CD14-positive monocyte (primary cell): ENCODE data around the gene BTAF1. TPM values are rescaled to one million over a fixed set of nuclear protein-coding genes. Genes with fewer than 3 reads are reported as not detected.
"Not testable (repeated sequence)": the region's sequence is repeated elsewhere in the genome, so short reads cannot be mapped to it uniquely, and the experiment has no call there.

Experiments
- DNase-seq, 3 donors: peaks; one replicate each; pipeline ENCODE4 v3.0.0-alpha.2; 2011 to 2022
- H2AFZ ChIP-seq: 2 replicates; pipeline ENCODE4 v1.6.0; 2012; ENCODE audit warnings: mild to moderate bottlenecking, low read depth, low read length, inconsistent platforms; ENCODE audit not compliant: insufficient read depth, poor library complexity, severe bottlenecking
- H3K27ac ChIP-seq, 2 donors: 1 replicate in 1 of 2; 2 replicates in 1 of 2; pipeline ENCODE4 v1.5.1; 2012 to 2013; ENCODE audit warnings: low read length in 2 of 2, control low read depth in 1 of 2, inconsistent platforms in 1 of 2, low read depth in 1 of 2, mild to moderate bottlenecking in 1 of 2
- H3K27me3 ChIP-seq, 2 donors: one replicate each; pipeline versions ENCODE4 v1.6.0 to v1.6.1; 2011 to 2013; ENCODE audit warnings: low read length in 2 of 2; ENCODE audit not compliant: control insufficient read depth in 2 of 2, insufficient read depth in 2 of 2
- H3K36me3 ChIP-seq, 2 donors: replicated peaks in 1 of 2; 1 replicate in 1 of 2; 2 replicates in 1 of 2; pipeline versions ENCODE4 v1.5.1 to v1.6.1; 2012 to 2013; ENCODE audit warnings: low read length in 2 of 2, control low read depth in 1 of 2, inconsistent platforms in 1 of 2, mild to moderate bottlenecking in 1 of 2; ENCODE audit not compliant: insufficient read depth in 2 of 2, control insufficient read depth in 1 of 2
- H3K4me1 ChIP-seq, 2 donors: 1 replicate in 1 of 2; 2 replicates in 1 of 2; pipeline versions ENCODE4 v1.5.1 to v1.6.1; 2012 to 2013; ENCODE audit warnings: low read length in 2 of 2, control low read depth in 1 of 2, inconsistent platforms in 1 of 2, mild to moderate bottlenecking in 1 of 2, moderate library complexity in 1 of 2; ENCODE audit not compliant: insufficient read depth in 2 of 2, control insufficient read depth in 1 of 2
- H3K4me2 ChIP-seq: replicated peaks from 2 replicates; pipeline ENCODE3; 2012; ENCODE audit warnings: low read length, moderate library complexity, mild to moderate bottlenecking; ENCODE audit not compliant: poor library complexity, severe bottlenecking; ENCODE audit errors: extremely low read depth
- H3K4me3 ChIP-seq, 3 experiments: fragments of 200-600 bp in 1 of 3; sonication (generic) in 1 of 3; replicated peaks in 1 of 3; 1 replicate in 2 of 3; 2 replicates in 1 of 3; pipeline ENCODE4 v1.5.1; 2011 to 2013; ENCODE audit warnings: low read length in 3 of 3, mild to moderate bottlenecking in 3 of 3, control low read depth in 2 of 3, low read depth in 2 of 3, inconsistent platforms in 1 of 3, moderate library complexity in 1 of 3
- H3K79me2 ChIP-seq: 2 replicates; pipeline ENCODE4 v1.6.0; 2012; ENCODE audit warnings: mild to moderate bottlenecking, control low read depth, inconsistent platforms, low read length, moderate library complexity; ENCODE audit not compliant: insufficient read depth
- H3K9ac ChIP-seq: 2 replicates; pipeline ENCODE4 v1.6.0; 2017; ENCODE audit warnings: low read length, mild to moderate bottlenecking; ENCODE audit not compliant: insufficient read depth, poor library complexity, severe bottlenecking
- H3K9me3 ChIP-seq, 2 donors: replicated peaks in 1 of 2; 1 replicate in 1 of 2; 2 replicates in 1 of 2; pipeline versions ENCODE4 v1.5.1 to v1.6.1; 2012 to 2013; ENCODE audit warnings: low read length in 2 of 2, control low read depth in 1 of 2; ENCODE audit not compliant: control insufficient read depth in 1 of 2, insufficient read depth in 1 of 2
- H4K20me1 ChIP-seq: 2 replicates; pipeline ENCODE4 v1.6.0; 2012; ENCODE audit warnings: mild to moderate bottlenecking, low read length, control low read depth, moderate library complexity; ENCODE audit not compliant: insufficient read depth
- H3K27ac Mint-ChIP-seq, 7 donors: one replicate each; pipeline ENCODE4 v1.8.0; 2020; ENCODE audit warnings: mild to moderate bottlenecking in 7 of 7, mixed read lengths in 7 of 7, moderate library complexity in 6 of 7, inconsistent platforms in 2 of 7
- H3K27me3 Mint-ChIP-seq, 3 donors: one replicate each; pipeline ENCODE4 v1.8.0; 2021 to 2022; ENCODE audit warnings: low read depth in 3 of 3, mild to moderate bottlenecking in 3 of 3, mixed read lengths in 3 of 3, moderate library complexity in 3 of 3, inconsistent platforms in 1 of 3
- H3K36me3 Mint-ChIP-seq, 2 donors: one replicate each; pipeline ENCODE4 v1.8.0; 2020; ENCODE audit warnings: mixed read lengths in 2 of 2, inconsistent platforms in 1 of 2, mild to moderate bottlenecking in 1 of 2
- H3K4me1 Mint-ChIP-seq: one replicate; pipeline ENCODE4 v1.8.0; 2020; ENCODE audit warnings: mild to moderate bottlenecking, mixed read lengths
- H3K4me3 Mint-ChIP-seq, 2 donors: one replicate each; pipeline ENCODE4 v1.8.0; 2020; ENCODE audit warnings: mild to moderate bottlenecking in 2 of 2, mixed read lengths in 2 of 2, moderate library complexity in 1 of 2
- H3K9me3 Mint-ChIP-seq, 7 donors: one replicate each; pipeline ENCODE4 v1.8.0; 2020 to 2022; ENCODE audit warnings: mixed read lengths in 7 of 7, mild to moderate bottlenecking in 6 of 7, moderate library complexity in 6 of 7, inconsistent platforms in 2 of 7
- CTCF ChIP-seq: fragments of 200-600 bp; IDR thresholded peaks from one replicate; pipeline ENCODE4 v1.8.0; 2022; ENCODE audit warnings: antibody characterized with exemption, mild to moderate bottlenecking
- WGBS: methylation state at CpG from one replicate; pipeline ENCODE4 v1.1.5; 2013; ENCODE audit warnings: missing lambda C conversion rate; ENCODE audit not compliant: insufficient coverage; 5-methylcytosine and 5-hydroxymethylcytosine counted together
- intact Hi-C, 2 donors: fragments of 100-400 bp; cut with micrococcal nuclease; formaldehyde crosslinking; loops; one replicate each; pipeline versions ENCODE4 v1.15.0 to v1.15.1; 2023
- polyA plus RNA-seq, 3 donors: library from polyadenylated mRNA; depleted of rRNA in 1 of 3; unstranded in 2 of 3; stranded (reverse) in 1 of 3; fragments of 300-500 nt in 2 of 3; fragments of >200 nt in 1 of 3; fragmentation: Illumina TruSeq in 2 of 3; gene quantifications; 1 replicate in 2 of 3; 2 replicates in 1 of 3; pipeline ENCODE4 v1.2.3, GENCODE V29; 2012 to 2021

Gene BTAF1
- polyA plus RNA-seq, 3 donors = 3.7 to 59.8 (median 5.1) TPM

GRCh38 chr10:92024700-92025099 is 101.1 kb downstream of the BTAF1 start:
- Mint-ChIP-seq H3K9me3 (no peaks in the 10 kb centered on the region), H3K4me1 (no peaks in the 10 kb centered on the region), H3K36me3 (peaks cover 72 to 87% of the 10 kb centered on the region in 2 donors), H3K27me3 (no peaks in the 10 kb centered on the region), H3K27ac (peak overlapping the region in 1 of 7 donors; percentile 43), H3K4me3 (no peak overlapping the region)
- 100% methylated on average over 1 of the region's 4 CpGs for WGBS
- intact Hi-C loops = no loop called here
- Histone ChIP-seq H3K9me3 (no peaks in the 10 kb centered on the region), H3K9ac (no peak overlapping the region), H3K36me3 (peaks cover 91 to 100% of the 10 kb centered on the region in 2 donors), H4K20me1 (no peaks in the 10 kb centered on the region), H3K4me3 (no peak overlapping the region), H3K27ac (no peak overlapping the region), H3K27me3 (no peaks in the 10 kb centered on the region), H3K4me1 (no peaks in the 10 kb centered on the region), H2AFZ (no peak overlapping the region), H3K79me2 (no peaks in the 10 kb centered on the region), H3K4me2 (no peak overlapping the region)
- DNase-seq = no peak
- TF ChIP-seq CTCF = no peak

GRCh38 chr10:92025340-92025739 is 101.8 kb downstream of the BTAF1 start:
- peaks cover 90 to 100% of the 10 kb centered on the region in 2 donors for H3K36me3 ChIP-seq
- H3K9me3 Mint-ChIP-seq, H3K4me1 ChIP-seq, H3K27ac Mint-ChIP-seq, H3K79me2 ChIP-seq, H3K27me3 Mint-ChIP-seq, DNase-seq, H2AFZ ChIP-seq, H3K4me3 ChIP-seq, H3K27me3 ChIP-seq, intact Hi-C loops, H3K4me3 Mint-ChIP-seq, H3K4me1 Mint-ChIP-seq, H3K9me3 ChIP-seq, H4K20me1 ChIP-seq, H3K9ac ChIP-seq, H3K4me2 ChIP-seq, H3K27ac ChIP-seq: not testable (repeated sequence)
- WGBS = no CpG with 5 or more reads among the region's 3 CpGs
- H3K36me3 Mint-ChIP-seq = peaks cover 69 to 82% of the 10 kb centered on the region in 2 donors
